Activated T-cell treated with anti-CD3 and anti-CD28 coated beads, Interleukin-2, amount 50 U/mL, for 24 hours (primary cell): ENCODE results near the gene HMCES.

Experiments
- DNase-seq: peaks from one replicate; pipeline ENCODE4 v3.0.0-alpha.2; 2020
- H3K27ac Mint-ChIP-seq: 2 replicates; pipeline ENCODE4 v1.8.0; 2020; ENCODE audit warnings: mild to moderate bottlenecking, mixed read lengths
- H3K27me3 Mint-ChIP-seq: 2 replicates; pipeline ENCODE4 v1.8.0; 2020; ENCODE audit warnings: mixed read lengths
- H3K36me3 Mint-ChIP-seq: 2 replicates; pipeline ENCODE4 v1.8.0; 2020; ENCODE audit warnings: low read depth, mixed read lengths
- H3K4me1 Mint-ChIP-seq: 2 replicates; pipeline ENCODE4 v1.8.0; 2020; ENCODE audit warnings: low read depth, mixed read lengths
- H3K4me3 Mint-ChIP-seq: 2 replicates; pipeline ENCODE4 v1.8.0; 2020; ENCODE audit warnings: mild to moderate bottlenecking, moderate library complexity, mixed read lengths
- H3K9me3 Mint-ChIP-seq: 2 replicates; pipeline ENCODE4 v1.8.0; 2020; ENCODE audit warnings: mixed read lengths

Gene HMCES

DNA sequence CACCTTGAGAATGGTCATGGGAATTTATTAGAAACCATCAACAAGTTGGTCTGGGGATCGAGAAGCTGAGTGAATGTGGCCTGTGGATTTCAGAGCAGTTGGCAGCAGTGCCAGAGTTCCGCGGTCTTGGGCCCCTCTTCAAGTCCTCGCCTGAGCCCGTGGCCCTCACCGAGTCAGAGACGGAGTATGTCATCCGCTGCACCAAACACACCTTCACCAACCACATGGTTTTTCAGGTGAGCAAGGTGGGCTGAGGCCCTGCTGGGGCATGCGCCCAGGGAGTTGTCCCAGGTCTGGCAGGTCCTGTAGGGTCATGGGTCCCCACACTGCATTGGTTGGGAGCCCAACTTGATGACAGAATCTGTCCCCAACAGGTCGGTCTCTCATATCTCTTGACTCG lies 7.0 kb upstream of the HMCES start:
- no peaks in the 10 kb centered on the region for H3K9me3 Mint-ChIP-seq
- no peak overlapping the region for H3K4me3 Mint-ChIP-seq
- H3K27me3 Mint-ChIP-seq = no peaks in the 10 kb centered on the region
- peak; percentile 17 for DNase-seq
- H3K27ac Mint-ChIP-seq = peak overlapping the region; percentile 11
- peaks cover 7% of the 10 kb centered on the region for H3K4me1 Mint-ChIP-seq
- peaks cover 98% of the 10 kb centered on the region for H3K36me3 Mint-ChIP-seq

DNA sequence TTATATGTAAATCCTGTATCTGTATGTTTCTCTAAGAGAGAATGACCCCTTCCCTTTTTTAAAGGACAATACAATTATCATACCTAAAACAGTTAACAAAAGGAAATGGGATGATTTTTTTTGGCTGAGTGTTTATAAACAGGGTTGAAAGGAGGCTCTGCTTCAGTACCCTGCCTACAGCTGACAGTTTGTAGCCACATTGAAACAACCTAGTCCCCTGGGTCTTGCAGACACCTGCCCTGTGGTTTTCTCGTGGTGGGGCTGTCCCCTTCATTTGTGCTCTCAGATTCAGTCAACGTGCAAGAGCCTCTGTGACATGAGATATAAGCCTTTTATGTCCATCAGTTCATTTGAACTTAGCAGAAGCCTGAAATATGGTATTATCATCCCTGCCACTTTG lies 2.3 kb upstream of the HMCES start:
- peak overlapping the region; percentile 96 for H3K27ac Mint-ChIP-seq
- H3K36me3 Mint-ChIP-seq = peaks cover 89% of the 10 kb centered on the region
- no peak for DNase-seq
- H3K4me1 Mint-ChIP-seq = peaks cover 41% of the 10 kb centered on the region
- H3K4me3 Mint-ChIP-seq = no peak overlapping the region
- H3K27me3 Mint-ChIP-seq = no peaks in the 10 kb centered on the region
- H3K9me3 Mint-ChIP-seq = no peaks in the 10 kb centered on the region

DNA sequence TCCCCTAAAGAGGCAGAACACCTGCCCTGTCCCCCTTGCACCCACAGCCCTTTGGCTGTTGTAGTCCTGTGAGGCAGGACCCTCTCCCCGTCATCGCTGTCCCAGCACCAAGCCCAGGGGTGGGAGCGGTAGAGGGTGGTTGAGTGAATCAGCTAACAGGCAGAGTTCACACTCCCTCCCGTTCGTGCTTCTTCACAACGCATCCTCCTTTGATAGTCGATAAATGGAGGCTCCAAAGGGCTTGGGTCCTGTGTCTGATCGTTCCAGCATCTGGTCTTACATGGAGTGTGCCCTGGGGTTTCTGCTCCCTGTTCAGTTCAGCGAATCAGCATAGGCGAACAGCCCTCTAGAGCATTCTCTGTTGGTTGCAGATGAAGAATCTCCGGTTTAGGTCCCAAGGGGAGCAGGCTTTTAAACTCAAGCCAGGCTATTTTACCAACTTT lies 820 bp upstream of the HMCES start:
- Mint-ChIP-seq H3K27ac (peak overlapping the region; percentile 96), H3K4me1 (peaks cover 56% of the 10 kb centered on the region), H3K27me3 (no peaks in the 10 kb centered on the region), H3K4me3 (peak overlapping the region; percentile 97), H3K36me3 (peaks cover 83% of the 10 kb centered on the region), H3K9me3 (no peaks in the 10 kb centered on the region)
- DNase-seq = no peak

GRCh38 chr3:129278966-129279906 lies 566 bp downstream of the HMCES start:
- Mint-ChIP-seq H3K27me3 (no peaks in the 10 kb centered on the region), H3K4me3 (peak overlapping the region; percentile 97), H3K9me3 (no peaks in the 10 kb centered on the region), H3K27ac (peak overlapping the region; percentile 99), H3K36me3 (peaks cover 80% of the 10 kb centered on the region), H3K4me1 (peaks cover 68% of the 10 kb centered on the region)
- DNase-seq = peak; percentile 77

DNA sequence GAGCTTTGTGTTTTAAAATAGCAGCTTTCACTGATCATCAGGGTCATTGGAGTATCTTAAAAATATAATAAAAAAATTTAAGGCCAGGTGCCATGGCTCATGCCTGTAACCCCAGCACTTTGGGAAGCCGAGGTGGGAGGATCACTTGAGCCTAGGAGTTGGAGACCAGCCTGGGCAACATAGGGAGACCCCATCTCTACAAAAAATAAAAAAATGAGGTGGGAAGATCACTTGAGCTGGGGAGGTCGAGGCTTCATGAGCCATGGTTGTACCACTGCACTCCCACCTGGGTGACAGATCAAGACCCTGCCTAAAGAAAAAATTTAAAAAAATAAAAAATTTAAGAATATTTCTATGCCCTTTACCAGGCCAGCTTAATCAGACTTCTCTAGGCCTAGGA lies 1.5 kb downstream of the HMCES start:
- H3K36me3 Mint-ChIP-seq = peaks cover 77% of the 10 kb centered on the region
- peak overlapping the region; percentile 97 for H3K4me3 Mint-ChIP-seq
- H3K9me3 Mint-ChIP-seq = no peaks in the 10 kb centered on the region
- peak overlapping the region; percentile 99 for H3K27ac Mint-ChIP-seq
- peaks cover 74% of the 10 kb centered on the region for H3K4me1 Mint-ChIP-seq
- H3K27me3 Mint-ChIP-seq = no peaks in the 10 kb centered on the region
- no peak for DNase-seq

DNA sequence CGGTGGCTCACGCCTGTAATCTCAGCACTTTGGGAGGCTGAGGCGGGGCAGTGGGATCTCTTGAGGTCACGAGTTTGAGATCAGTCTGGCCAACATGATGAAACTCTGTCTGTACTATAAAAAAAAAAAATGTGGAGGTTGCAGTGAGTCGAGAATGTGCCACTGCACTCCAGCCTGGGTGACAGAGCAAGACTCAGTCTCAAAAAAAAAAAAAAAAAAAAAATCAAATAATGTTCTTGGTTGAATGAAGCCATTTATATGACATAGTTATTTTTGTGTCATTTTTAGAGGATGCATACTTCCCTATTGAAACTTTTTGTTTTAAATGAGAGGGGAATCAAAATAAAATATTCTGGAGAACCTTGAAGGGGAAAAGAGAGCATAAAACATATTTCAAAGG lies 3.1 kb downstream of the HMCES start:
- peak overlapping the region; percentile 91 for H3K27ac Mint-ChIP-seq
- H3K27me3 Mint-ChIP-seq = no peaks in the 10 kb centered on the region
- peaks cover 72% of the 10 kb centered on the region for H3K36me3 Mint-ChIP-seq
- no peaks in the 10 kb centered on the region for H3K9me3 Mint-ChIP-seq
- H3K4me1 Mint-ChIP-seq = peaks cover 67% of the 10 kb centered on the region
- peak overlapping the region; percentile 44 for H3K4me3 Mint-ChIP-seq
- DNase-seq = no peak

- Mint-ChIP-seq H3K9me3 (no peaks in the 10 kb centered on the region), H3K4me1 (peaks cover 59% of the 10 kb centered on the region), H3K36me3 (peaks cover 70% of the 10 kb centered on the region), H3K27ac (peak overlapping the region; percentile 91), H3K27me3 (no peaks in the 10 kb centered on the region), H3K4me3 (peak overlapping the region; percentile 44)
- DNase-seq = no peak
Observed at GRCh38 chr3:129282727-129283327, 4.2 kb downstream of the HMCES start.

GRCh38 chr3:129286081-129286480 lies 7.4 kb downstream of the HMCES start:
- H3K27me3 Mint-ChIP-seq = no peaks in the 10 kb centered on the region
- no peaks in the 10 kb centered on the region for H3K9me3 Mint-ChIP-seq
- no peak overlapping the region for H3K4me3 Mint-ChIP-seq
- H3K4me1 Mint-ChIP-seq = peaks cover 42% of the 10 kb centered on the region
- peak overlapping the region; percentile 42 for H3K27ac Mint-ChIP-seq
- no peak for DNase-seq
- peaks cover 71% of the 10 kb centered on the region for H3K36me3 Mint-ChIP-seq

- Mint-ChIP-seq H3K27ac (peak overlapping the region; percentile 11), H3K4me3 (no peak overlapping the region), H3K27me3 (no peaks in the 10 kb centered on the region), H3K9me3 (no peaks in the 10 kb centered on the region), H3K4me1 (peaks cover 22% of the 10 kb centered on the region), H3K36me3 (peaks cover 76% of the 10 kb centered on the region)
- DNase-seq = no peak
Observed at GRCh38 chr3:129288446-129288845, 9.8 kb downstream of the HMCES start.

DNA sequence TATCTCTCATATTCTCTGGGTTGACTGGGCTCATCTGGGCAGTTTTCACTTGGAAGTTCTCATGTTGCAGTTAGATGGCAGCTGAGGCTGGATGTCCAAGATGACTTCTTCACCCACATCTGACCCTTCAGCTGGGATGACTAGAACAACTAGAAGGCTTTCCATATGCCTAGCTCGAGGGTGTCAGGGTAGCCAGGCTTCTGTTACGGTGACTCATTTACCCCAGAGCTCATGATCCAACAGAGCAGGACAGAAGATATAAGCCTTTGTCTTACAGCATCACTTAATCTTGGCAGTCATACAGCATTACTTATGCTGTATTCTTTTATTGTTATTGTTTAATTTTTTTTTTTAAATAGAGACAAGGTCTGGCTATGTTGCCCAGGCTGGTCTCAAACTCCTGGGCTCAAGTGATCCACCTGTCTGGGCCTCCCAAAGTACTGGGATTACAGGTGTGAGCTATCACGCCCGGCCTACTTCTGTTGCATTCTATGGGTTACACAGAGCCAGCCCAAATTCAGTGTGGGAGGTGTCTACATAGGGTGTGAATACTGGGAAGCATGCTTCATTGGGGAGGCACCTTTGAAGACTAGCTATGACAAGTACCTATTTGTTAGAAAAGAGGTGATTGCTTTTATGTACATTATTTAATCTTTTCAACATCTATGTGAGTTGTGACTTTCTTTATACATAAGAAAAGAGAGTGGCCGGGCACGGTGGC lies 10.7 kb downstream of the HMCES start:
- H3K4me3 Mint-ChIP-seq = no peak overlapping the region
- H3K36me3 Mint-ChIP-seq = peaks cover 74% of the 10 kb centered on the region
- no peak for DNase-seq
- H3K9me3 Mint-ChIP-seq = no peaks in the 10 kb centered on the region
- H3K27ac Mint-ChIP-seq = peak overlapping the region; percentile 64
- H3K4me1 Mint-ChIP-seq = peaks cover 17% of the 10 kb centered on the region
- no peaks in the 10 kb centered on the region for H3K27me3 Mint-ChIP-seq

- no peak for DNase-seq
- no peak overlapping the region for H3K4me3 Mint-ChIP-seq
- H3K27me3 Mint-ChIP-seq = no peaks in the 10 kb centered on the region
- peaks cover 18% of the 10 kb centered on the region for H3K4me1 Mint-ChIP-seq
- peaks cover 79% of the 10 kb centered on the region for H3K36me3 Mint-ChIP-seq
- no peaks in the 10 kb centered on the region for H3K9me3 Mint-ChIP-seq
- H3K27ac Mint-ChIP-seq = no peak overlapping the region
Observed at GRCh38 chr3:129291236-129291886, 12.7 kb downstream of the HMCES start.

DNA sequence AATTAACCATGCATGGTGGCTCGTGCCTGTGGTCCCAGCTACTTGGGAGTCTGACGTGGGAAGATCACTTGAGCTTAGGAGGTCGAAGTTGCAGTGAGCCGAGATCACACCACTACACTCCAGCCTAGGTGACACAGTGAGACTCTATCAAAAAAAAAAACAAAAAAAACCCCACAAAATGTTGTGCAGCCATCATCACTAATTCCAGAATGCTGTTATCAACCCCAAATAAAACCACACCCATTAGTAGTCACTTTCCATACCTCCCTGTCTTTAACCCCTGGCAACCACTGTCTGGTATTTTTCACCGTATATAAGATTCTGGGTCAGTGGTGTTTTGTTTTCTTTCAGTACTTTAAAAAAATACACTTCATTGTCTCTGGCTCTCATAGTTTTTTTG lies 16.6 kb downstream of the HMCES start:
- Mint-ChIP-seq H3K36me3 (peaks cover 79% of the 10 kb centered on the region), H3K4me3 (no peak overlapping the region), H3K27me3 (no peaks in the 10 kb centered on the region), H3K27ac (no peak overlapping the region), H3K4me1 (peaks cover 13% of the 10 kb centered on the region), H3K9me3 (no peaks in the 10 kb centered on the region)
- no peak for DNase-seq

DNA sequence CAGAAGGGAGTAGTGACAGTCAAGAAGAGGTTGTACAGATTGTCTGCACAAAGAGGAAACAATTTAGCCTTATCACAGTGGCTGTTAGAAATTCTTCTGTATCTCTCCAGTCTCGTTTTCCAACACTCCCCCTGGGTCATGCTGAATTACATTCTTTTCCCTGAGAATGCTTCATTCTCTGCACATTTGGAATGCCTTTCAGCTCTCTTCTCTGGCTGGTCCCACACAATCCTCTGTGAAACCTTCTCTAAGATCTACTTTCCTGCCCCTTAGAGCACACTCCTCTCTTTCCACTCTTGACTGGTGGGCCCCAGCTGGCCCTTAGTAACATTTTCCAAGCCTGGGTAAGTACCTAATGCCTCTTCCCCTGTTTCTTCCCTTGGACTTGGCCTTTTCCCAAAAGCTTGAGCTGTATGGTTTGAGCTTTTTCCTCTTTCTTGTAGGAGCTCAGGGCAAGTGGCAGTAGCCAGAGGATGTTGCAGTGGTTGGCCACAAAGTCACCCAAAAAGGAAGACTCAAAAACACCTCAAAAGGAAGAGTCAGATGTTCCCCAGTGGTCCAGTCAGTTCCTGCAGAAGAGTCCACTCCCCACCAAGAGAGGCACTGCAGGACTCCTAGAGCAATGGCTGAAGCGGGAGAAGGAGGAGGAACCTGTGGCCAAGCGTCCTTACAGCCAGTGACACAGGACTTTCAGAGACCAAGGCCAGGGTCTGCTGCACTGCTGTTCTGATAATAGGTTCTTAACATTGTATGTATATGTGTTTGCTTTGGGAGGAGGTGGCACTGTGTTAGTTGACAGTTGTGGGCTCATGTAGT lies 25.7 kb downstream of the HMCES start:
- Mint-ChIP-seq H3K36me3 (peaks cover 67% of the 10 kb centered on the region), H3K27ac (peak overlapping the region; percentile 24), H3K4me1 (peaks cover 48% of the 10 kb centered on the region), H3K9me3 (no peaks in the 10 kb centered on the region), H3K27me3 (no peaks in the 10 kb centered on the region), H3K4me3 (no peak overlapping the region)
- DNase-seq = no peak

DNA sequence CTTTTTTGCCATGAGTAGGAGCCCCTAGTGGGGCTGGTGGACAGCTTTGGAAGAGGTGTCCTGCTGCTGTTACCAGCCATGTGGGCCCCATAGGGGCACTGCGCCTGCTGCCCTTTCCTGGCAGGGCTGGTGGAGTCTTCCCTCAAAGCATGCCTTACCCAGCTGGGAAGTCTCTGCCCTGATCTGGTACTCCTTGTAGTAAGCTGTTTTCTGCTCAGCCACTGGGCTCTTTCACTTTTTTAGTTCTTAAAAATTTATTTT lies 26.2 kb downstream of the HMCES start:
- DNase-seq = peak; percentile 23
- H3K36me3 Mint-ChIP-seq = peaks cover 63% of the 10 kb centered on the region
- H3K9me3 Mint-ChIP-seq = no peaks in the 10 kb centered on the region
- no peak overlapping the region for H3K4me3 Mint-ChIP-seq
- peak overlapping the region; percentile 24 for H3K27ac Mint-ChIP-seq
- H3K27me3 Mint-ChIP-seq = no peaks in the 10 kb centered on the region
- peaks cover 49% of the 10 kb centered on the region for H3K4me1 Mint-ChIP-seq
